Kidney epithelial cell (primary cell): ENCODE data around the gene UNC119B. TPM values are rescaled to one million over a fixed set of nuclear protein-coding genes. Genes with fewer than 3 reads are reported as not detected.

ENCODE experiments used
- DNase-seq: peaks from one replicate; pipeline ENCODE4 v3.0.0-alpha.2; 2010; ENCODE audit warnings: low read depth
- H3K27me3 ChIP-seq: 2 replicates; pipeline ENCODE4 v1.6.0; 2011; ENCODE audit warnings: low read length; ENCODE audit not compliant: control insufficient read depth, insufficient read depth
- H3K36me3 ChIP-seq: 2 replicates; pipeline ENCODE4 v1.5.1; 2011; ENCODE audit warnings: low read length; ENCODE audit not compliant: control insufficient read depth, insufficient read depth
- H3K4me3 ChIP-seq: 2 replicates; pipeline ENCODE4 v1.5.1; 2011; ENCODE audit warnings: low read depth, mild to moderate bottlenecking, control low read depth, low read length
- total RNA-seq: library from RNA; depleted of rRNA; stranded (reverse); fragments of >200 nt; gene quantifications from 2 replicates; pipeline ENCODE4 v1.2.3, GENCODE V29; 2015
- TF ChIP-seq, protein P1 (sequence below): IDR thresholded peaks from 2 replicates; pipeline ENCODE4 v1.5.1; 2011; ENCODE audit warnings: mild to moderate bottlenecking, moderate library complexity, low read length, control low read depth, inconsistent platforms; ENCODE audit not compliant: insufficient read depth, poor library complexity, severe bottlenecking

Gene UNC119B
- total RNA-seq, 1 donor from 2014 or later: 22.8 TPM

DNA sequence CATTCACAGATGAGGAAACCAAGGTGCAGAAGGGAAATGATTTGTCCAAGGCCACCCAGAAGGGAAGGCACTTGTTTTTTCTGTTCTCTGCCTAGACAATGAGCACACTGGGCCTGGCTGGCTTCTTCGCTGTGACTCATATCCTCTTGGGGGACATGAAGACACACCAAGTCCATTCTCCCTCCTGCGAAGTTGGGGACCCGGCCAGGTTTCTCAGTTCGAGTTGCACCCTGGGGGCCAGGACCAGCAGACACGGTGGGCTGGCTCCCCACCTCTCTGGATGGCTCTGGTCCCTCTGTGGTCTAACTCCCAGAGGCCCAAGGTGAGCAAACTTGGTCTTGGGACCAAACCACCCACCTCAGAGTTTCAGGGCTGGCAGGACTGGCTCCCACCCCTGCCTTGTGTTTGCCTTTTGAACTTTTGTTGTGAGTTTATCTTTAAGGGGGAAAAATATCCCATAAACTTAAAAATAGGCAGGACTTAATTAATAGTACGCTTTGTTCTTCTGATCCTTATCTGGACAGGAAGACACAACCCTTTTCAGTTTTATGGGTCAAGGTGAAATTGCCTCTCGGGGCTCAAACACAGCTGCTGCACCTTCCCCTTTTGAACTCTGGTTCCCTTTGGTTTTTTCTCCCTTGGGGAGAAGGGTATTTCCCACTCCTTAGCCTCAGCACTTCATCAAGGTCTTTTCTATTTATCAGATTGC is 32.3 kb upstream of the UNC119B start:
- no peak overlapping the region for H3K4me3 ChIP-seq

GRCh38 chr12:120678572-120678971 is 31.7 kb upstream of the UNC119B start:
- no peaks in the 10 kb centered on the region for H3K36me3 ChIP-seq
- DNase-seq: no peak

More for the DNA sequence above, 32.3 kb upstream of the UNC119B start:
- no peaks in the 10 kb centered on the region for H3K27me3 ChIP-seq
- TF ChIP-seq, protein P1, sequence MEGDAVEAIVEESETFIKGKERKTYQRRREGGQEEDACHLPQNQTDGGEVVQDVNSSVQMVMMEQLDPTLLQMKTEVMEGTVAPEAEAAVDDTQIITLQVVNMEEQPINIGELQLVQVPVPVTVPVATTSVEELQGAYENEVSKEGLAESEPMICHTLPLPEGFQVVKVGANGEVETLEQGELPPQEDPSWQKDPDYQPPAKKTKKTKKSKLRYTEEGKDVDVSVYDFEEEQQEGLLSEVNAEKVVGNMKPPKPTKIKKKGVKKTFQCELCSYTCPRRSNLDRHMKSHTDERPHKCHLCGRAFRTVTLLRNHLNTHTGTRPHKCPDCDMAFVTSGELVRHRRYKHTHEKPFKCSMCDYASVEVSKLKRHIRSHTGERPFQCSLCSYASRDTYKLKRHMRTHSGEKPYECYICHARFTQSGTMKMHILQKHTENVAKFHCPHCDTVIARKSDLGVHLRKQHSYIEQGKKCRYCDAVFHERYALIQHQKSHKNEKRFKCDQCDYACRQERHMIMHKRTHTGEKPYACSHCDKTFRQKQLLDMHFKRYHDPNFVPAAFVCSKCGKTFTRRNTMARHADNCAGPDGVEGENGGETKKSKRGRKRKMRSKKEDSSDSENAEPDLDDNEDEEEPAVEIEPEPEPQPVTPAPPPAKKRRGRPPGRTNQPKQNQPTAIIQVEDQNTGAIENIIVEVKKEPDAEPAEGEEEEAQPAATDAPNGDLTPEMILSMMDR: no peak
- no peaks in the 10 kb centered on the region for H3K36me3 ChIP-seq
- no peak for DNase-seq

GRCh38 chr12:120680165-120680738 is 30.0 kb upstream of the UNC119B start:
- Histone ChIP-seq H3K4me3 (no peak overlapping the region), H3K27me3 (no peaks in the 10 kb centered on the region), H3K36me3 (no peaks in the 10 kb centered on the region)
- DNase-seq: no peak
- TF ChIP-seq, protein P1: no peak

More at GRCh38 chr12:120678572-120678971, 31.7 kb upstream of the UNC119B start:
- TF ChIP-seq, protein P1: no peak
- Histone ChIP-seq H3K4me3 (no peak overlapping the region), H3K27me3 (no peaks in the 10 kb centered on the region)

DNA sequence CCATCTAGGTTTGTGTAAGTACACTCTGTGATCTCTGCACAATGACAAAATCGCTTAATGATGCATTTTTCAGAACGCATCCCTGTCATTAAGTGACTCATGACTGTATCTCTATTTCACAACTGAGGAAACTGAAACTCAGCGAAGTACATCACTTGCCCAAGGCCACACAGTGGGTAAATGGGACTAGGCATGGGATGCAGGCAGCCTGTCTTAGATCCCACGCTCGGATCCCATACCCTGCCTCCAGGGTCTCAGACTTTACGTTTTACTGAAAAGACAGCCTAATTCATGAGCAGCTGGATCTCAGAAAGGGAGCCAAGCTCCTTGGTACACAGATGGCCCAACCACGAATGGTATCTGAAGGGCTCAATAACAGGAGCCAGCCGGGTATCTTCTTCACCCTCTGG is 25.7 kb upstream of the UNC119B start:
- Histone ChIP-seq H3K27me3 (no peaks in the 10 kb centered on the region), H3K36me3 (no peaks in the 10 kb centered on the region), H3K4me3 (no peak overlapping the region)
- TF ChIP-seq, protein P1: no peak
- no peak for DNase-seq

- Histone ChIP-seq H3K4me3 (no peak overlapping the region), H3K27me3 (no peaks in the 10 kb centered on the region), H3K36me3 (no peaks in the 10 kb centered on the region)
- TF ChIP-seq, protein P1: no peak
- DNase-seq: no peak
These were observed 24.7 kb upstream of the UNC119B start for GRCh38 chr12:120685522-120685921.
